GM10248 (cell line): ENCODE data around the gene STARD7.

Experiments used
- CTCF ChIA-PET: fragments of 300-600 bp; sonication (Branson Sonifier 250); formaldehyde crosslinking; extraction: SDS; loops from one replicate; lab custom pipeline; 2021; ENCODE audit warnings: antibody characterized with exemption; lab: Yijun Ruan, JAX
- POLR2A ChIA-PET: fragments of 350-650 bp; sonication (Branson Sonifier 250); formaldehyde crosslinking; extraction: SDS; loops from one replicate; lab custom pipeline; 2020; ENCODE audit warnings: antibody characterized with exemption; lab: Yijun Ruan, JAX
- DNase-seq: peaks from one replicate; pipeline ENCODE4 v3.0.0; 2012; ENCODE audit errors: extremely low spot score
- TF ChIP-seq, protein P1 (sequence below): IDR thresholded peaks from 2 replicates; pipeline ENCODE4 v1.5.1; 2012; ENCODE audit warnings: mild to moderate bottlenecking, low read depth; ENCODE audit errors: extremely low read depth, missing control alignments, control extremely low read depth

STARD7 gene

DNA sequence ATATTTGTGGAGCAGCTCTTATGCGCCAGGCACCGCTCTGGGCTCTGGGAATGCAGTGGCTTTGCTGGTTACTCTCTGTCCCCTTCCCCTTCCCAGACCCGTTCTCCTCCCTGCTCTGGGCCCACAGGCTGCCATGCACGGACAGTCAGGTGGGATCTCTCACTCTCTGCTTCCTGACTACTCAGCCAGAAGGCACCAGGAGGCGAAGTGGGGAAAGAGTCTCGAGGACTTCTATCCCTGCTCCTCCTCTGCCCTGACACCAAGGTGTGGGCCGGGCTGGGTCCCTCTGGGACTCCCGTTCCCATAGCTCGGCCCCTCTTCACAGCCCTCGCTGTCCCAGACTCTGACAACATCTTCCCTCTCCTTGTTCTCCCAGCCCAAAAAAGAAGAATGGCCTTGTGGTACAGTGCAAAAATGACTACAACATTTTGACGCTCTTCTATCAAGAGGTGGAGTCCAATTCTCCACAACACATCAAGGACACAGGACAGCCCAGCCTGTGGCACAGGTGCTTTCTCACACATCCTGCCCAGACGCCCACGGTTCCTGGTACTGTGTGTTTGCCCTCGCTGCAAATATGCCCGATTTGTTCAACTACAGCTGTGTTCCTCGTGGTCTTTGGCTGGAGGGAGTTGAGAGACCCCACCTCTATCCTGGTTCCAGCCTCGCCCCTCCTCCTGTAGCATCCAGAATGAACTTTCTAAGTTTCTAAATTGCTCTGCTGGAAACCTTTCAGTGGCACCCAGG is 49.4 kb downstream of the STARD7 start:
- TF ChIP-seq, protein P1, sequence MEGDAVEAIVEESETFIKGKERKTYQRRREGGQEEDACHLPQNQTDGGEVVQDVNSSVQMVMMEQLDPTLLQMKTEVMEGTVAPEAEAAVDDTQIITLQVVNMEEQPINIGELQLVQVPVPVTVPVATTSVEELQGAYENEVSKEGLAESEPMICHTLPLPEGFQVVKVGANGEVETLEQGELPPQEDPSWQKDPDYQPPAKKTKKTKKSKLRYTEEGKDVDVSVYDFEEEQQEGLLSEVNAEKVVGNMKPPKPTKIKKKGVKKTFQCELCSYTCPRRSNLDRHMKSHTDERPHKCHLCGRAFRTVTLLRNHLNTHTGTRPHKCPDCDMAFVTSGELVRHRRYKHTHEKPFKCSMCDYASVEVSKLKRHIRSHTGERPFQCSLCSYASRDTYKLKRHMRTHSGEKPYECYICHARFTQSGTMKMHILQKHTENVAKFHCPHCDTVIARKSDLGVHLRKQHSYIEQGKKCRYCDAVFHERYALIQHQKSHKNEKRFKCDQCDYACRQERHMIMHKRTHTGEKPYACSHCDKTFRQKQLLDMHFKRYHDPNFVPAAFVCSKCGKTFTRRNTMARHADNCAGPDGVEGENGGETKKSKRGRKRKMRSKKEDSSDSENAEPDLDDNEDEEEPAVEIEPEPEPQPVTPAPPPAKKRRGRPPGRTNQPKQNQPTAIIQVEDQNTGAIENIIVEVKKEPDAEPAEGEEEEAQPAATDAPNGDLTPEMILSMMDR = no peak
- DNase-seq = peak; percentile 38
- CTCF ChIA-PET = interaction anchor here (1.1 to 24.9 kb wide), 3 partner anchors 14 to 44 kb away, joined by 3 to 658 read pairs (median 56); partner anchors contain the start of genes ASTL and DUSP2
- POLR2A ChIA-PET = interaction anchor here (0.7 to 4.5 kb wide), 4 partner anchors 13 to 21 kb away, joined by 3 to 37 read pairs (median 14); partner anchors contain the start of genes ASTL and DUSP2

DNA sequence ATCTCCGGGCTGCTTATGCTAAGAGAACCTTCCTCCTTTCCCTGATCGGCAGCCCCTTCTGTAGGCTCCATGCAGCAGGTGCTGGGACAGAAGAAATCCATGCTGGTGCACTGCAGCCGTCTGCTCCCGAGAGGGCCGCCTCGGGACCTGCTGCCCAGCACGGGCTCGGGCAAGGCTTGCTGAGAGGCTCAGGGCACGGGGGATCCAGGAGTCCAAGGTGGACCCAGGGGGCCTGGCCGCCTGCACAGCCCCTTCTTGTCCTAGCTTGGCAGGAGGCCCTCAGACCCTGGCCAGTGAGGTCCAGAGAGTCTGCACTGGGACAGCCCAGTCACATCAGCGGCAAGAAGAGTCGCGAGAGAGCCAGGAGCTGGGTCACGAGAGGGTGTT is 50.1 kb downstream of the STARD7 start:
- ChIA-PET POLR2A (interaction anchor here (0.5 to 4.5 kb wide), 5 partner anchors 8 to 48 kb away, joined by 3 to 37 read pairs (median 9); partner anchors contain the start of genes ASTL and DUSP2), CTCF (interaction anchor here (0.9 to 24.9 kb wide), 4 partner anchors 14 to 108 kb away, joined by 3 to 658 read pairs (median 30); partner anchors contain the start of genes ASTL and DUSP2)
- DNase-seq = peak; percentile 22
- TF ChIP-seq, protein P1 = no peak

DNA sequence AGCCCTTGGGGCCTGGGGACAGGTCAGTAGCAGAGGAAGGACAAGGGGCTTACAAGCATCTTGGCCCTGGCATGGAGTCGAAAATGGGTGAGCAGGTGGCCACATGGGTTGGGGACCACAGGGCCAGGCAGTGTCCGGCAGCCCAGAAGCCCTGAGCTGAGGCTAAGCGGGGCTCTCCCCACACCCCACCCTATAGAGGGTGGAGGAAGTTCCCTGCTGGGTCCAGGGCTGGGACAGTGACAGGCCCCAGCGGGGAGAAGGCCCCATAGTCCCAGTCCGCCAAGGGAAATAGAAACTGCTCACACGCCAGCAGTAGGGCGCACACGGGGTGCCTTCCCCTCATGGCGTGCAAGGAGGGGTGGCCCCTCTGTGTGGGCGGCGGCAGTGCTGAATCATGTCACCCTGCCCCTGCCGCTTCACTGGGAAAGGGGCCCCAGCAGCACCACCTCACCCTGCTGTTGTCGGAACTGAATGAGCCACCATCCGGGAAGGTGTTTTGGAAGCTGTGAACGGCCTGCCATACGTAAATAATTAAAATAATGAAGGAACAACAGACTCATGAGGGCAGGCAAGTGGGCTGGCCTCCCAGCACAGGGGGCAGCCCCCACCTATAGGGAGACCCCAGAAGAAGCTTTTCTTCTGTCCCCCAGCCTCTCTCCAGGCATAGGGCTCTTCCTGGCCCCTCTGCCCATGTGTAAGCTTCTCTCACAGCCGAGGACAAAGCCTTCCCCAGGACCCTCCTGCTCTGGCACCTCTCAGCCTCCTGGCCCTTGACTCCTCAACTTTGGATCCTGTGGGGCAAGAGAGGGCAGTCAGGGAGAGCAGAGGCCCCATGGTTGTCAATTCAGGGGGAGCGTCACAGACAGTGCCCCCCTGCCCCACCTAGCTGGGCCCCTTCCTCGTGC is 50.7 kb downstream of the STARD7 start:
- peak; percentile 87 for DNase-seq
- POLR2A ChIA-PET = interaction anchor here (0.5 to 4.5 kb wide), 5 partner anchors 9 to 48 kb away, joined by 3 to 37 read pairs (median 9); partner anchors contain the start of genes ASTL and DUSP2
- CTCF ChIA-PET = interaction anchor here (0.9 to 24.9 kb wide), 4 partner anchors 13 to 109 kb away, joined by 3 to 658 read pairs (median 30); partner anchors contain the start of genes ASTL, DUSP2 and STARD7
- TF ChIP-seq, protein P1 = no peak

DNA sequence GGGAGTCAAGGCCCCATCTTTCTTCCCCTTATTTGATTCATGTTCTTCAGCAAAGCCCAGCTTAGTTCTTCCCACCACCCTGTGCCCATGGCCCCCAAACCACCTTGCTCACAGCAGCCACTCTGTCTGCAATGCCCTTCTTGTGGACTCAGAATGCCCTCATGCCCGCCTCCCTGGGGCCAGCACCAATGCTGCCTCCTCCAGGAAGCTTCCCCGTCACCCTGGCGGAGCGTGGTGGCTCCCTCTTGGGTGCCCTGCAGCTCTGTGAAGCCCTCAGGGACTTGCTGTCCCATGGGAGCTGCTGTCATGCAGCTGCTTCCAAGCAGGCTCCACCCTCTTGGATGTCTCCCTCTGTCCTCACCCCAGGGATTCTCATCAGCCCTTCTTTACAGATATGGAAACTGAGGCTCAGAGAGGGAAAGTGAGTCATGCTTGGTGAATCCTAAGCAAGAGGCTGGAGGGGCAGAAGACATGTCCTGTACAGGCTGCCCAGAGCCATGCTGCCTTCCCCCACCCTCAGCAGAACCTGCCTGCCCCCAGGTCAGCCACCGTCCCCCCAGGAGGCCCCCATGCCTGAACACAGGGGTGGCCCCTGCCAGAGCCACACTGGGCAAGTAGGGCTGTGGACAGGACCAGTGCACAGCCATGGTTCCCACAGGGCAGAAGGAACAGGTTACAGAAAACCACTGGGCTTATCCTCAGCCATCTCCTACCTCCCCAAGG is 51.5 kb downstream of the STARD7 start:
- TF ChIP-seq, protein P1 = no peak
- ChIA-PET CTCF (interaction anchor here (0.8 to 24.9 kb wide), 4 partner anchors 12 to 352 kb away, joined by 3 to 658 read pairs (median 30); partner anchors contain the start of genes ASTL, DUSP2 and STARD7), POLR2A (interaction anchor here (0.6 to 4.5 kb wide), 5 partner anchors 11 to 311 kb away, joined by 4 to 37 read pairs (median 9); partner anchors contain the start of genes ASTL and DUSP2)
- DNase-seq = peak; percentile 56

DNA sequence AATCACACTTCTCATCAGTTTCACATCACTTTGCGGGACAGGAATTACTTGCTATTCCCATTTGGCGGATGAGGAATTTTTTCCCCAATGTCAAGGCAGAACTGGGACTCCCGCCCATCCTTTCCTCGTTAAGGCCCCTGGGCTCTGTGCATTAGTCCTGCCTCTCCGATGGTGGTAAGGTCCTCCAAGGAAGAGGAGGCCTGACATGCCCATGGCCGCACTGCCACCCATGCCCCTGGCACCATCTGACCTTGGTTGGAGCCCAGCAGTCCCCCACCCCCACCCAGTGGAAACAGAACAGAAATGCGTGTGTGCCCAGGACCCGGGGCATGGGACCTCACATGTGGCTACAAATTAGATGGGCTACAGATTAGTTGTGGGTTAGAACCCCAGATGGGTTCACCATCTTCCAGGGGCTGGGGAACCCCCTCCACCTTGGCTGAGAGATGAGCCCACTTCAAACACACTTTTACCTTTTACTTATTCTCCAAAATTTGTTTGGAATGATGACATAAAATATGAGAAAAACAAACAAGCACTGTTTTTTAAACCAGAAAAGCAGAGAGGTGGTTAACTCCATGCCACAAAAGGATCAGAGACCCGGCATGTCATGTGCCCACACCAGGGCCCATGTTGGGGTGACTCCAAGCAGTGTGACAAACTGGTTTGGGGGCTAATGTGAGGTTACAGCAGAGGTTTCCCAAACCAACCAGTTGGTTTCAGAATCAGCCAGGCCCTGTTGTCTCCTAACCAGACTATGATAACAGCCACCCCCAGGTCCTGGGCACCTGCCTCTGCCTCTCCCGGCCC is 52.4 kb downstream of the STARD7 start:
- peak; percentile 39 for DNase-seq
- ChIA-PET CTCF (interaction anchor here (0.8 to 24.9 kb wide), 4 partner anchors 11 to 353 kb away, joined by 3 to 658 read pairs (median 30); partner anchors contain the start of genes ASTL, DUSP2 and STARD7), POLR2A (interaction anchor here (0.6 to 4.5 kb wide), 6 partner anchors 10 to 312 kb away, joined by 3 to 37 read pairs (median 7); partner anchors contain the start of genes ASTL and DUSP2)
- TF ChIP-seq, protein P1 = no peak
